ENCODE data around the gene MLXIPL. TPM values are rescaled to one million over a fixed set of nuclear protein-coding genes. Genes with fewer than 3 reads are reported as not detected.

The MLXIPL gene
- total and polyA plus RNA-seq, 2 donors (not counting 3 experiments of a cell fraction or from before 2014, with no cell fraction given) = not detected

- FAIRE-seq = no peak
- TF ChIP-seq POLR2AphosphoS5 (IDR thresholded peaks at IDR 0.05; ENCODE audit: insufficient read depth, low read depth, low read length) (no peak), POLR2A (IDR thresholded peaks at IDR 0.05; ENCODE audit: low read depth, low read length) (no peak), FOS (IDR thresholded peaks at IDR 0.05; ENCODE audit: borderline replicate concordance, insufficient read depth, low read length) (no peak), MAX (IDR thresholded peaks at IDR 0.05; ENCODE audit: insufficient read depth, insufficient read length) (no peak), MYC (IDR thresholded peaks at IDR 0.05; ENCODE audit: low read depth, low read length) (no peak), CTCF (IDR thresholded peaks at IDR 0.05; ENCODE audit: extremely low read depth in 1 of 2, insufficient read depth in 1 of 2, low read depth in 1 of 2, low read length in 2 of 2) (no peak), EZH2 (IDR thresholded peaks at IDR 0.05; ENCODE audit: borderline replicate concordance, low read depth, low read length, severe bottlenecking) (no peak), GATA2 (IDR thresholded peaks at IDR 0.05; ENCODE audit: insufficient read depth, insufficient read length, low read depth, low read length) (no peak), JUN (IDR thresholded peaks at IDR 0.05; ENCODE audit: borderline replicate concordance, insufficient read depth, insufficient read length, low read depth) (no peak)
- ChIA-PET CTCF (interaction anchor here (1.5 kb wide), 1 partner anchor 53 kb away, joined by 3 read pairs; no protein-coding TSS in a partner anchor), POLR2A (no interaction called here)
- Histone ChIP-seq H3K27ac (ENCODE audit: insufficient read depth, low read depth, low read length) (no peak overlapping the region), H2AFZ (ENCODE audit: low read depth, low read length) (no peak overlapping the region), H3K36me3 (ENCODE audit: control insufficient read depth in 2 of 2, extremely low read depth in 1 of 2, insufficient read depth in 2 of 2, low read length in 2 of 2) (no peaks in the 10 kb centered on the region), H3K4me3 (replicated peaks in 1 of 3; ENCODE audit: insufficient read depth in 1 of 3, low read depth in 1 of 3, low read length in 3 of 3) (no peak overlapping the region), H4K20me1 (replicated peaks; ENCODE audit: control insufficient read depth, extremely low read depth, insufficient read depth, low read length) (no peaks in the 10 kb centered on the region), H3K27me3 (ENCODE audit: control insufficient read depth in 2 of 2, insufficient read depth in 2 of 2, low read length in 2 of 2) (no peaks in the 10 kb centered on the region), H3K4me2 (ENCODE audit: insufficient read depth, low read length) (no peak overlapping the region), H3K9ac (replicated peaks; ENCODE audit: extremely low read depth, insufficient read depth, low read length) (no peak overlapping the region), H3K79me2 (ENCODE audit: control insufficient read depth, insufficient read depth, low read length) (no peaks in the 10 kb centered on the region), H3K4me1 (ENCODE audit: control insufficient read depth, extremely low read depth, insufficient read depth, low read length) (peaks cover 3% of the 10 kb centered on the region), H3K9me3 (replicated peaks; ENCODE audit: control insufficient read depth, insufficient read depth, low read length) (no peaks in the 10 kb centered on the region), H3K9me1 (replicated peaks; ENCODE audit: control insufficient read depth, extremely low read depth, insufficient read depth, low read length) (no peaks in the 10 kb centered on the region)
- no peak for DNase-seq (ENCODE audit: low read depth, low spot score)
- no TSS peak for BruUV-seq (replicated peaks)
- dilution Hi-C loops (cut with MboI; ENCODE audit: extremely low pct_ligation_motif_present, low sequenced_read_pairs) = no loop called here
- intact Hi-C loops (cut with micrococcal nuclease) = no loop called here
These were observed 47.6 kb upstream of the MLXIPL start for GRCh38 chr7:73671857-73672445.

Data from endothelial cell of umbilical vein (primary cell).